GM12878 (cell line): Measurements from ENCODE around the gene PPIA. TPM values are rescaled to one million over a fixed set of nuclear protein-coding genes. Genes with fewer than 3 reads are reported as not detected.

Experiments
- ATAC-seq: fragments of 200-7000 bp; cut with Tn5 transposase; 3 replicates; pipeline ENCODE4 v1.9.1; 2020; ENCODE audit warnings: mild to moderate bottlenecking, moderate library complexity
- BruUV-seq: library from RNA; stranded (reverse); fragments of 400-500 nt; replicated peaks from 2 replicates; lab custom pipeline; 2021; lab: Mats Ljungman, UMichigan
- CTCF ChIA-PET: fragments of 300-600 bp; sonication (Branson Sonifier 250); formaldehyde crosslinking; extraction: SDS; loops from one replicate; lab custom pipeline; 2021; ENCODE audit warnings: inconsistent platforms; lab: Yijun Ruan, JAX
- POLR2A ChIA-PET: fragments of 350-600 bp; formaldehyde crosslinking; extraction: SDS; loops from one replicate; lab custom pipeline; 2021; ENCODE audit warnings: inconsistent platforms; lab: Charles Lee
- RAD21 ChIA-PET: fragments of 300-600 bp; sonication (Branson Sonifier 250); formaldehyde crosslinking; loops from one replicate; lab custom pipeline; 2023; ENCODE audit warnings: antibody characterized with exemption; ENCODE audit not compliant: unreplicated experiment; lab: Charles Lee
- SMC1A ChIA-PET: fragments of 300-600 bp; sonication (Branson Sonifier 250); formaldehyde crosslinking; loops from one replicate; lab custom pipeline; 2023; ENCODE audit not compliant: unreplicated experiment, uncharacterized antibody; lab: Charles Lee
- DNase-seq: peaks from one replicate; pipeline ENCODE4 v3.0.0-alpha.2; 2011; ENCODE audit warnings: low read depth, low spot score
- FAIRE-seq: peaks from 3 replicates; lab custom pipeline; 2011; peaks lifted over from hg19 to GRCh38; lab: Jason Lieb, UNC
- H2AFZ ChIP-seq: 2 replicates; pipeline ENCODE4 v1.6.0; 2011; ENCODE audit warnings: low read depth, low read length, control low read depth; ENCODE audit not compliant: control insufficient read depth
- H3K27ac ChIP-seq: 2 replicates; pipeline ENCODE4 v1.5.1; 2011; ENCODE audit warnings: control low read depth; ENCODE audit not compliant: control insufficient read depth, insufficient read depth
- H3K27me3 ChIP-seq, 2 experiments: replicated peaks in 1 of 2; 2 replicates each; pipeline versions ENCODE4 v1.6.0 to v1.6.1; 2011; ENCODE audit warnings: low read length in 1 of 2; ENCODE audit not compliant: control insufficient read depth in 2 of 2, insufficient read depth in 2 of 2
- H3K36me3 ChIP-seq, 2 experiments: 2 replicates each; pipeline ENCODE4 v1.5.1; 2011; ENCODE audit warnings: low read length in 1 of 2; ENCODE audit not compliant: control insufficient read depth in 2 of 2, insufficient read depth in 2 of 2
- H3K4me1 ChIP-seq: 2 replicates; pipeline ENCODE4 v1.6.1; 2011; ENCODE audit warnings: mild to moderate bottlenecking, low read length, moderate library complexity, mixed read lengths; ENCODE audit not compliant: control insufficient read depth, insufficient read depth
- H3K4me2 ChIP-seq: 2 replicates; pipeline ENCODE4 v1.6.0; 2011; ENCODE audit warnings: control low read depth; ENCODE audit not compliant: control insufficient read depth, insufficient read depth
- H3K4me3 ChIP-seq: fragments of 200-600 bp; sonication (generic); 2 replicates; pipeline ENCODE4 v1.5.1; 2016
- H3K79me2 ChIP-seq: 2 replicates; pipeline ENCODE4 v1.6.0; 2011; ENCODE audit warnings: low read length; ENCODE audit not compliant: control insufficient read depth, insufficient read depth
- H3K9ac ChIP-seq: 2 replicates; pipeline ENCODE4 v1.8.0; 2011; ENCODE audit warnings: low read length, control low read depth, mixed read lengths; ENCODE audit not compliant: control insufficient read depth, insufficient read depth
- H3K9me3 ChIP-seq: replicated peaks from 3 replicates; pipeline ENCODE4 v1.5.1; 2011; ENCODE audit warnings: mild to moderate bottlenecking, low read length; ENCODE audit not compliant: control insufficient read depth, insufficient read depth
- H4K20me1 ChIP-seq: 2 replicates; pipeline ENCODE4 v1.6.0; 2011; ENCODE audit not compliant: control insufficient read depth, insufficient read depth
- ATF7 ChIP-seq: fragments of 450-650 bp; IDR thresholded peaks from 2 replicates; pipeline ENCODE4 v1.6.1; 2016; ENCODE audit warnings: low read depth, mild to moderate bottlenecking
- BHLHE40 ChIP-seq, 2 experiments: fragments of 450-650 bp in 1 of 2; IDR thresholded peaks; 2 replicates each; pipeline ENCODE4 v1.6.1; 2011 to 2017; ENCODE audit warnings: low read depth in 2 of 2, borderline replicate concordance in 1 of 2, improper control_type of control experiment in 1 of 2, low read length in 1 of 2, mild to moderate bottlenecking in 1 of 2
- CREM ChIP-seq: IDR thresholded peaks from 2 replicates; pipeline ENCODE4 v1.6.1; 2014; ENCODE audit warnings: antibody characterized with exemption, low read depth
- DPF2 ChIP-seq: fragments of 450-650 bp; IDR thresholded peaks from 2 replicates; pipeline ENCODE4 v1.6.1; 2017; ENCODE audit warnings: mild to moderate bottlenecking
- HDAC6 ChIP-seq: fragments of 200-600 bp; sonication (generic); IDR thresholded peaks from one replicate; pipeline ENCODE4 v1.8.0; 2017; ENCODE audit warnings: antibody characterized with exemption; ENCODE audit not compliant: unreplicated experiment
- MEF2B ChIP-seq: fragments of 450-650 bp; IDR thresholded peaks from 2 replicates; pipeline ENCODE4 v1.6.1; 2018; ENCODE audit warnings: mild to moderate bottlenecking, moderate library complexity; ENCODE audit not compliant: partially characterized antibody, poor library complexity, severe bottlenecking
- MTA3 ChIP-seq: IDR thresholded peaks from 2 replicates; pipeline ENCODE4 v1.6.1; 2012; ENCODE audit warnings: low read length, inconsistent platforms, borderline replicate concordance
- NBN ChIP-seq: fragments of 450-650 bp; IDR thresholded peaks from 2 replicates; pipeline ENCODE4 v1.6.1; 2016
- NFYA ChIP-seq: IDR thresholded peaks from 2 replicates; pipeline ENCODE4 v1.6.1; 2011; ENCODE audit warnings: low read depth, mild to moderate bottlenecking, low read length, improper control_type of control experiment, borderline replicate concordance
- NFYB ChIP-seq: IDR thresholded peaks from 2 replicates; pipeline ENCODE4 v1.6.1; 2011; ENCODE audit warnings: low read depth, mild to moderate bottlenecking, low read length, improper control_type of control experiment, moderate library complexity; ENCODE audit not compliant: insufficient read depth
- NR2C1 ChIP-seq: fragments of 450-650 bp; IDR thresholded peaks from 2 replicates; pipeline ENCODE4 v1.6.1; 2017; ENCODE audit warnings: antibody characterized with exemption, mild to moderate bottlenecking, moderate library complexity
- PAX8 ChIP-seq: fragments of 450-650 bp; IDR thresholded peaks from 2 replicates; pipeline ENCODE4 v1.6.1; 2017; ENCODE audit warnings: mild to moderate bottlenecking, moderate library complexity
- POU2F2 ChIP-seq: IDR thresholded peaks from 3 replicates; pipeline ENCODE4 v1.6.1; 2011; ENCODE audit warnings: low read depth, mild to moderate bottlenecking, low read length, borderline replicate concordance
- RFX5 ChIP-seq: IDR thresholded peaks from 2 replicates; pipeline ENCODE4 v1.6.1; 2011; ENCODE audit warnings: low read depth, low read length, improper control_type of control experiment
- RUNX3 ChIP-seq: IDR thresholded peaks from 2 replicates; pipeline ENCODE4 v1.6.1; 2012; ENCODE audit warnings: low read length, inconsistent platforms
- SMAD1 ChIP-seq: fragments of 450-650 bp; IDR thresholded peaks from 2 replicates; pipeline ENCODE4 v1.6.1; 2018; ENCODE audit warnings: mild to moderate bottlenecking, low read depth; ENCODE audit not compliant: partially characterized antibody
- SP1 ChIP-seq: IDR thresholded peaks from one replicate; pipeline ENCODE4 v1.6.1; 2011; ENCODE audit warnings: low read depth, low read length
- ZNF207 ChIP-seq: fragments of 450-650 bp; IDR thresholded peaks from 2 replicates; pipeline ENCODE4 v1.6.1; 2014; ENCODE audit warnings: antibody characterized with exemption, mild to moderate bottlenecking, borderline replicate concordance
- WGBS: methylation state at CpG from one replicate; pipeline ENCODE4 v1.1.6; 2016; ENCODE audit warnings: low lambda C conversion rate; ENCODE audit not compliant: insufficient replicate concordance, insufficient coverage; ENCODE audit errors: missing lambda C conversion rate; 5-methylcytosine and 5-hydroxymethylcytosine counted together
- in situ Hi-C: fragments of 300-500 bp; cut with MboI; formaldehyde crosslinking; loops from 9 replicates; pipeline ENCODE4 v1.14.3; 2018; ENCODE audit warnings: mixed read lengths
- intact Hi-C: fragments of 100-400 bp; cut with micrococcal nuclease; formaldehyde crosslinking; loops from one replicate; pipeline ENCODE4 v1.14.2; 2022; ENCODE audit not compliant: unreplicated experiment
- polyA plus RNA-seq, 11 experiments: library from polyadenylated mRNA; depleted of rRNA in 4 of 11; unstranded in 6 of 11; stranded (reverse) in 5 of 11; fragments of >200 nt; fragmentation: Nextera tagmentation in 4 of 11; fragmentation: Illumina TruSeq in 1 of 11; extraction: Ambion mirVana in 4 of 11; extraction: Trizol in 1 of 11; gene quantifications; 1 replicate in 1 of 11; 2 replicates in 10 of 11; pipeline versions ENCODE4 v1.2.1 to v1.2.3, GENCODE V29; 2011 to 2016; ENCODE audit warnings: inconsistent platforms in 2 of 11, missing spikeins in 2 of 11, low read depth in 1 of 11
- total RNA-seq, 4 experiments: library from RNA; depleted of rRNA in 3 of 4; stranded (reverse); fragments of >200 nt in 3 of 4; fragmentation: Illumina TruSeq in 1 of 4; extraction: Trizol in 1 of 4; gene quantifications; 2 replicates each; pipeline versions ENCODE4 v1.2.1 to v1.2.3, GENCODE V29; 2013 to 2021
- TF ChIP-seq, protein P1 (sequence below): IDR thresholded peaks from 2 replicates; pipeline ENCODE4 v1.6.1; 2012; ENCODE audit warnings: low read depth, low read length, improper control_type of control experiment
- TF ChIP-seq, protein P2 (sequence below): fragments of 450-650 bp; IDR thresholded peaks from 2 replicates; pipeline ENCODE4 v1.6.1; 2017; ENCODE audit warnings: mild to moderate bottlenecking, low read depth, inconsistent platforms; ENCODE audit not compliant: poor library complexity, severe bottlenecking
- TF ChIP-seq, protein P3 (sequence below): IDR thresholded peaks from 2 replicates; pipeline ENCODE4 v1.6.1; 2012; ENCODE audit warnings: low read length, inconsistent platforms

The PPIA gene
- total and polyA plus RNA-seq, 10 of the 15 experiments (the other 5 are each of a cell fraction or from before 2014, with no cell fraction given): 2,712 to 7,982 (median 5,027) TPM

DNA sequence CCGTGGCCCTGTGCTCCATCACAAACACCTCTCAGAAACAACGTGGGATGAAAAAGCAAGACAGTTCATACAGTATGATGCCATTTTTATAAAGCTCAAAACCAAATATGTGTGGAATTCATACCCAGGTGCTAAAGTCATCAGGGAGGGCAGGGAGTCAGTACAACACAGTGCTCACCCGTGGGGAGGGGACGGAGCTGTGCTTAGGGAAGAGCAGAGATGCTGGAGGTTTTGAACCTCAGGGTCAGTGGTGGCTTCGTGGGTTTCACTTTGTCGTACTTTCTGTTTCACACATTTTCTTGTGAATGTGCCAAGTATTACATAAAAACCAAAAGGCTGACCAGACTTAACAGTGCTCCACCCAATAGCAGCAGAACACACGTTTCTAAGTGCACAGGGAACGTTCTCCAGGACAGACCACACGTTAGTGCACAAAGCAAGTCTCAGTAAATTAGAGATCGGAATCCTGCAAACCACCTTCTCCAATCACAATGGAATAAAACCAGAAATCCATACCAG lies 26.6 kb upstream of the PPIA start:
- ChIA-PET SMC1A (interaction anchor here (0.6 to 1.8 kb wide), 10 partner anchors 15 to 153 kb away, joined by 3 to 4 read pairs (median 3); partner anchors contain the start of gene H2AZ2), RAD21 (interaction anchor here (0.5 to 4.1 kb wide), 6 partner anchors 18 to 163 kb away, joined by 3 to 40 read pairs (median 4); partner anchors contain the start of genes H2AZ2 and OGDH), POLR2A (interaction anchor here (1.0 to 4.3 kb wide), 4 partner anchors 19 to 164 kb away, joined by 3 to 33 read pairs (median 6); partner anchors contain the start of genes OGDH and PURB), CTCF (interaction anchor here (1.0 to 3.4 kb wide), 2 partner anchors 19 to 131 kb away, joined by 3 to 11 read pairs; no protein-coding TSS in a partner anchor)
- Histone ChIP-seq H2AFZ (no peak overlapping the region), H3K4me1 (peaks cover 36% of the 10 kb centered on the region), H3K4me2 (peak overlapping the region; percentile 5), H3K27me3 (no peaks in the 10 kb centered on the region), H3K36me3 (peaks cover 8 to 26% of the 10 kb centered on the region in 2 experiments), H3K9me3 (no peaks in the 10 kb centered on the region), H3K27ac (no peak overlapping the region), H3K4me3 (0 out of 2 replicates have a peak overlapping the region, but pooled peaks have one; percentile 14), H3K9ac (no peak overlapping the region), H4K20me1 (no peaks in the 10 kb centered on the region), H3K79me2 (no peaks in the 10 kb centered on the region)
- intact Hi-C loops (loop anchor here (2.0 kb wide), 1 partner anchor 19 kb away; no protein-coding TSS in a partner anchor), in situ Hi-C loops (no loop called here)
- BruUV-seq: no TSS peak
- DNase-seq: peak; percentile 80
- peak; percentile 88 for ATAC-seq
- FAIRE-seq: peak; percentile 99
- WGBS: 28% methylated on average over 10 of the region's 10 CpGs
- TF ChIP-seq HDAC6: no peak
- peak; percentile 81 for TF ChIP-seq RUNX3
- TF ChIP-seq ZNF207: no peak
- TF ChIP-seq NFYA: no peak
- TF ChIP-seq NBN: 0 out of 2 replicates have a peak, but pooled peaks have one; percentile 28
- TF ChIP-seq NFYB: 0 out of 2 replicates have a peak, but pooled peaks have one; percentile 21
- TF ChIP-seq CREM: peak; percentile 31; the same call in 1 of the 2 replicates
- TF ChIP-seq, protein P1, sequence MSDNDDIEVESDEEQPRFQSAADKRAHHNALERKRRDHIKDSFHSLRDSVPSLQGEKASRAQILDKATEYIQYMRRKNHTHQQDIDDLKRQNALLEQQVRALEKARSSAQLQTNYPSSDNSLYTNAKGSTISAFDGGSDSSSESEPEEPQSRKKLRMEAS: no peak
- TF ChIP-seq ATF7: peak; percentile 76
- TF ChIP-seq, protein P2, sequence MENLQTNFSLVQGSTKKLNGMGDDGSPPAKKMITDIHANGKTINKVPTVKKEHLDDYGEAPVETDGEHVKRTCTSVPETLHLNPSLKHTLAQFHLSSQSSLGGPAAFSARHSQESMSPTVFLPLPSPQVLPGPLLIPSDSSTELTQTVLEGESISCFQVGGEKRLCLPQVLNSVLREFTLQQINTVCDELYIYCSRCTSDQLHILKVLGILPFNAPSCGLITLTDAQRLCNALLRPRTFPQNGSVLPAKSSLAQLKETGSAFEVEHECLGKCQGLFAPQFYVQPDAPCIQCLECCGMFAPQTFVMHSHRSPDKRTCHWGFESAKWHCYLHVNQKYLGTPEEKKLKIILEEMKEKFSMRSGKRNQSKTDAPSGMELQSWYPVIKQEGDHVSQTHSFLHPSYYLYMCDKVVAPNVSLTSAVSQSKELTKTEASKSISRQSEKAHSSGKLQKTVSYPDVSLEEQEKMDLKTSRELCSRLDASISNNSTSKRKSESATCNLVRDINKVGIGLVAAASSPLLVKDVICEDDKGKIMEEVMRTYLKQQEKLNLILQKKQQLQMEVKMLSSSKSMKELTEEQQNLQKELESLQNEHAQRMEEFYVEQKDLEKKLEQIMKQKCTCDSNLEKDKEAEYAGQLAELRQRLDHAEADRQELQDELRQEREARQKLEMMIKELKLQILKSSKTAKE: peak; percentile 19
- peak; percentile 84 for TF ChIP-seq SMAD1
- TF ChIP-seq, protein P3, sequence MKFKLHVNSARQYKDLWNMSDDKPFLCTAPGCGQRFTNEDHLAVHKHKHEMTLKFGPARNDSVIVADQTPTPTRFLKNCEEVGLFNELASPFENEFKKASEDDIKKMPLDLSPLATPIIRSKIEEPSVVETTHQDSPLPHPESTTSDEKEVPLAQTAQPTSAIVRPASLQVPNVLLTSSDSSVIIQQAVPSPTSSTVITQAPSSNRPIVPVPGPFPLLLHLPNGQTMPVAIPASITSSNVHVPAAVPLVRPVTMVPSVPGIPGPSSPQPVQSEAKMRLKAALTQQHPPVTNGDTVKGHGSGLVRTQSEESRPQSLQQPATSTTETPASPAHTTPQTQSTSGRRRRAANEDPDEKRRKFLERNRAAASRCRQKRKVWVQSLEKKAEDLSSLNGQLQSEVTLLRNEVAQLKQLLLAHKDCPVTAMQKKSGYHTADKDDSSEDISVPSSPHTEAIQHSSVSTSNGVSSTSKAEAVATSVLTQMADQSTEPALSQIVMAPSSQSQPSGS: peak; percentile 33; the same call in 1 of the 2 replicates
- no peak for TF ChIP-seq RFX5
- TF ChIP-seq MTA3: peak; percentile 76; the same call in 1 of the 2 replicates
- peak; percentile 19 for TF ChIP-seq SP1
- no peak for TF ChIP-seq NR2C1
- no peak for TF ChIP-seq PAX8
- peak; percentile 29 to 59; a peak in 1 of 4 replicates for TF ChIP-seq BHLHE40 (IDR thresholded peaks at IDR 0.05; ENCODE audit: borderline replicate concordance in 1 of 2, low read depth in 2 of 2, low read length in 1 of 2)
- 0 out of 3 replicates have a peak, but pooled peaks have one; percentile 18 for TF ChIP-seq POU2F2
- no peak for TF ChIP-seq MEF2B
- 0 out of 2 replicates have a peak, but pooled peaks have one; percentile 21 for TF ChIP-seq DPF2
